ENCODE data around the gene NT5C3A. TPM values are rescaled to one million over a fixed set of nuclear protein-coding genes. Genes with fewer than 3 reads are reported as not detected.

NT5C3A gene
- total and polyA plus RNA-seq, 9 of the 15 experiments (the other 6 are each of a cell fraction or from before 2014, with no cell fraction given): 18.6 to 60.1 (median 40.0) TPM

DNA sequence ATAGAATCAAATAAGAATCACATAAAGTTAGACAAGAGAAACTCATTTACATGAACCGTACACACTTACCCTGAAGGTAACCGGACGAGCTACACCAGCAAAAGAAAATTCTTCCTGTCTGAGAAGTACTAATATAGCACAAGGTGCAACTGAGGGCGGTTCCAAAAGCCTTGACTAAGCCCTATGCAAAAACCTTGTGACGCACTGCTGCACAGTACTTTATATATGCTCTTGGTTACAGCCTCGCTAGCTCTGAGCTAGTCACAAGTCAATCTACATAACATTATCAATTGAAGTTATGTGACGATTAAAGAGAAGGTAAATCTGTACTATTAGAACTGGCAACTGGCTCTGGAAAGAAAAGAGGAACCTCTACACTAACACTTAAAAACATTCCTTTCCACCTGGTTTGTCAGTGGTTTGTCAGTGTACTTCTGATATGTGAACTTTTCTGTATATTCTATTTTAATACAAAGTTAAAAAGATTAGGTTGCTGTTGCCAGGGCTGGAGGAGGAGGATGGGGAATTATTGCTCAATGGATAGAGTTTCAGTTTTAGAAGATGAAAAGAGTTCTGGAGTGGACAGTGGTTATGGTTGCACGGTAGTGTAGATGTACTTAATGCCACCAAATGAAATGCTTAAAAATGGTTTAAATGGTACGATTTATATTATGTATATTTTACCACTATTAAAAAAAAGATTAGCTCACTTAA lies 21.6 kb downstream of the NT5C3A start:
- Histone ChIP-seq H3K4me3 (no peak overlapping the region), H3K4me1 (replicated peaks in 1 of 2; ENCODE audit: control insufficient read depth in 2 of 2, insufficient read depth in 2 of 2, low read length in 2 of 2) (peaks cover 8 to 20% of the 10 kb centered on the region in 2 experiments; a peak in 3 of 5 replicates), H2AFZ (ENCODE audit: low read depth, low read length) (no peak overlapping the region), H3K9ac (ENCODE audit: insufficient read depth in 1 of 2, low read depth in 2 of 2, low read length in 2 of 2) (peak overlapping the region in 1 of 2 experiments; percentile 4; a peak in 1 of 4 replicates), H3K27ac (ENCODE audit: extremely low read depth, low read depth, low read length) (peak overlapping the region; percentile 7; the same call in 1 of the 3 replicates), H3K9me3 (replicated peaks; ENCODE audit: control insufficient read depth, insufficient read depth, low read depth, low read length) (no peaks in the 10 kb centered on the region), H3K4me2 (ENCODE audit: insufficient read depth, low read length) (peak overlapping the region; percentile 54), H3K36me3 (ENCODE audit: control insufficient read depth, insufficient read depth, low read length) (no peaks in the 10 kb centered on the region), H3K9me1 (ENCODE audit: control insufficient read depth, insufficient read depth, low read length) (no peaks in the 10 kb centered on the region), H3K27me3 (ENCODE audit: control insufficient read depth in 2 of 2, insufficient read depth in 2 of 2, low read length in 2 of 2) (no peaks in the 10 kb centered on the region), H3K79me2 (ENCODE audit: control insufficient read depth, insufficient read depth, low read length) (peaks cover 94% of the 10 kb centered on the region), H4K20me1 (replicated peaks; ENCODE audit: control insufficient read depth, insufficient read depth, low read length) (peaks cover 6% of the 10 kb centered on the region)
- peak in 2 of 4 experiments; percentile 35 to 68 for DNase-seq (ENCODE audit: extremely low read depth in 1 of 4, low spot score in 3 of 4)
- intact Hi-C loops (cut with micrococcal nuclease): loop anchor here (5.0 kb wide), 1 partner anchor 149 kb away; the partner anchor contains the start of gene KBTBD2
- ChIA-PET CTCF (ENCODE audit: low intra/inter-chr PET ratio) (no interaction called here), POLR2A (interaction anchor here (1.1 to 1.2 kb wide), 2 partner anchors 13 to 37 kb away, joined by 3 to 4 read pairs; no protein-coding TSS in a partner anchor)
- peak; percentile 85 for ATAC-seq
- WGBS (ENCODE audit: insufficient coverage, low coverage, missing lambda C conversion rate): 26% methylated on average over 9 of the region's 9 CpGs
- in situ Hi-C loops (cut with MboI): loop anchor here (10.0 kb wide), 1 partner anchor 346 kb away; no protein-coding TSS in a partner anchor
- no TSS peak for BruUV-seq (replicated peaks)
- FAIRE-seq: peak; percentile 78
- TF ChIP-seq CEBPG (CRISPR knock-in tag; IDR thresholded peaks at IDR 0.05) (no peak), CEBPG (tag; conservative IDR thresholded peaks at IDR 0.05 in 1 of 2, IDR thresholded peaks at IDR 0.05 in 1 of 2) (peak in 1 of 2 experiments; percentile 67; a peak in 2 of 4 replicates), NBN (IDR thresholded peaks at IDR 0.05; ENCODE audit: low read depth) (0 out of 2 replicates have a peak, but pooled peaks have one; percentile 44), CEBPB (tag; IDR thresholded peaks at IDR 0.05) (peak; percentile 60), TOE1 (IDR thresholded peaks at IDR 0.05; ENCODE audit: borderline replicate concordance) (no peak), TOE1 (CRISPR knock-in tag; IDR thresholded peaks at IDR 0.05; ENCODE audit: borderline replicate concordance, low read depth) (no peak), ATF1 (CRISPR knock-in tag; IDR thresholded peaks at IDR 0.05) (no peak), ATF1 (tag; IDR thresholded peaks at IDR 0.05) (peak; percentile 52), RCOR1 (IDR thresholded peaks at IDR 0.05; ENCODE audit: borderline replicate concordance in 1 of 2, low read depth in 2 of 2, low read length in 2 of 2) (no peak), FOS (IDR thresholded peaks at IDR 0.05; ENCODE audit: extremely low read depth, insufficient read length) (no peak), HNRNPL (IDR thresholded peaks at IDR 0.05; ENCODE audit: low read depth, low read length) (no peak), LEF1 (IDR thresholded peaks at IDR 0.05) (no peak), POLR2G (IDR thresholded peaks at IDR 0.05; ENCODE audit: low read depth, low read length) (no peak), NR1H2 (CRISPR knock-in tag; IDR thresholded peaks at IDR 0.05) (no peak), ZNF316 (IDR thresholded peaks at IDR 0.05) (no peak), GTF2A2 (tag; IDR thresholded peaks at IDR 0.05) (no peak), IFI16 (CRISPR knock-in tag; IDR thresholded peaks at IDR 0.05) (no peak), ZNF282 (CRISPR knock-in tag; IDR thresholded peaks at IDR 0.05) (no peak), CHD4 (IDR thresholded peaks at IDR 0.05; ENCODE audit: insufficient read depth, insufficient replicate concordance, low read depth, low read length, poor library complexity, severe bottlenecking) (no peak), ZNF224 (CRISPR knock-in tag; IDR thresholded peaks at IDR 0.05) (no peak), NRF1 (conservative IDR thresholded peaks at IDR 0.05 in 1 of 2, IDR thresholded peaks at IDR 0.05 in 1 of 2) (0 out of 4 replicates have a peak, but pooled peaks of 1 of the 2 experiments have one; percentile 15), POLR2H (tag; IDR thresholded peaks at IDR 0.05; ENCODE audit: low read depth) (no peak), SMARCA4 (IDR thresholded peaks at IDR 0.05) (peak; percentile 33; the same call in 1 of the 2 replicates), HNRNPK (IDR thresholded peaks at IDR 0.05; ENCODE audit: low read depth, low read length, poor library complexity, severe bottlenecking) (no peak)
- TF ChIP-seq, protein P1, sequence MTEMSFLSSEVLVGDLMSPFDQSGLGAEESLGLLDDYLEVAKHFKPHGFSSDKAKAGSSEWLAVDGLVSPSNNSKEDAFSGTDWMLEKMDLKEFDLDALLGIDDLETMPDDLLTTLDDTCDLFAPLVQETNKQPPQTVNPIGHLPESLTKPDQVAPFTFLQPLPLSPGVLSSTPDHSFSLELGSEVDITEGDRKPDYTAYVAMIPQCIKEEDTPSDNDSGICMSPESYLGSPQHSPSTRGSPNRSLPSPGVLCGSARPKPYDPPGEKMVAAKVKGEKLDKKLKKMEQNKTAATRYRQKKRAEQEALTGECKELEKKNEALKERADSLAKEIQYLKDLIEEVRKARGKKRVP (CRISPR knock-in tag; IDR thresholded peaks at IDR 0.05): no peak
